LNCAP (cell line): ENCODE measurements around the gene HIVEP3.

ENCODE experiments used
- CTCF ChIP-seq: fragments of 450-650 bp; IDR thresholded peaks from 2 replicates; pipeline ENCODE4 v1.5.1; 2017; ENCODE audit warnings: mild to moderate bottlenecking

HIVEP3 gene

DNA sequence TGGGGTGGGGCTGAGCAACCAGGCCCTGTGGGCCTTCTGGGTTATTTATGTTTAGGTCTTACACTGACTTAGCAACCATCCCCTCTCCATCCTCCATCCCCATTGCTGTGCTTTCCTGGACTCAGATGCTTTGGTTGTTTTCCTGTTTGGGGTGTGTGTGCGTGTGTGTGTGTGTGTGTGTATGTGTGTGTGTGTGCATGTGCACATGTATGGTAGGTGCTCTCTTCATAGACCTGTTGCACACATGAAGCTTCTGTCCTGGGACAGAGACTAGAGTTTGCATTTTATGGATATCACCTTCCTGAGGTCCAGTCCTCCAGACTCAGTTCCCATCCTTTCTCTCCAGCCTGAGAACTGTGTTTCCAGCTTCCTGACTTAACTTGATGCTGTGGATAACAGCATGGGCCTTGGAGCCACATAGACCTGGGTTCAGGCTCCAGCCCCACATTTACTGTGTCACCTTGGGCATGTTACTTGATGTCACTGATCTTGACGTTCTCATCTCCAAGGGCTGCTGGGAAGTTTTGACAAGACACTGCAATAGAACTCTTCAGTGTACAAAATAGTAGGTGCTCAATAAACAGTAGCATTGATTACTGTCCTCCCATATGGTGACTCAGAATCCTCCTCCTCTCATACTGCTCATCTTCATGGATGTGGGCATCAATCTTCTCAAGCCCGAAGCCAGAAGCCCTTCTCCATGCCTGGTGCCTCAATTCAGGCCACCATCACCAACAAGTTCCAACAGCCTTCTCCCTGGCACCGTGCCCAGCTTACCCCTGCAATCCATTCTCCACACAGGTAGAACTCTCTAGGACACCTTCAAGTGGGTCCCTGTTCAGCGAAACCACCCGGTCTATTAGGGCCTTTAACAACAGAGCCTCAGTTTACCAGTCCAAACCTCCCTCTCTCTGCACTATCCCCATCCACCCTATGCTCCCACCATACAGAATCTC, 252.5 kb downstream of the HIVEP3 start:
- TF ChIP-seq CTCF, result no peak

DNA sequence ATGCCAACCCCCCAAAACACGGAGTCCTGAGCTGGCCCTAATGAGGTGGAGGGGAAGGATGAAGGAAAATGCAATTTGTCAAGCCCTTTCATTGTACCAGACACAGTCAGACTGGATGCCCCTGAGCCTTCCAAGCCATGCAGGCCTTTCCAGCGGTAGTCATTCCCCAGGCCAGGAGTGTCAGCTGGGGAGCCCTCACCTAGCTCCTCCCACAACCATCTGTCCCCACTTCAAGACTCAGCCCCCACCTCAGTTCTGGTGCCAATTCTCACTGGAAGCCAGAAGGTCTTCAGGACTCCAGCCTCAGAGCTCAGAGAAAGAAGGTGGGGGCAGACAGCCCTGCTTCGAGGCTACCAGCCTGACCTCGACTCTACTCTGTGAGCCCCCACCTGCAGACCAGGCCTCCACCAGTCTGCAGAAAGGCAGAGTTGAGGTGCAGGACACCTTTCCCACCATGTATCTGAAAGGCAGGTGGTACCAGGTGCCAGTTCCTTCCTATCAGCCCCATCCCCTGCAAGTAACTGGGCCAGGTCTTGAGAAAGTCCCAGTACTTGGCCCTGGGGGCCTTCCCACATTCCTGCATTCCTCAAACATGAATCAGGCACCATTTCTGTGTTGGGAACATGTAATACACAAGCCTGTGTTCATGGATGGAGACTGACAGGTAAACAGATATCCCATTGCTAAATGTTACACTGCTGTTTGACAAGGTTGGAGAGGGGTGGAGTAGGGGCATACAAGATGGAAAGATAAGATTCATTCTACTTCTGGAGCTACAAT, 253.7 kb downstream of the HIVEP3 start:
- no peak for TF ChIP-seq CTCF

DNA sequence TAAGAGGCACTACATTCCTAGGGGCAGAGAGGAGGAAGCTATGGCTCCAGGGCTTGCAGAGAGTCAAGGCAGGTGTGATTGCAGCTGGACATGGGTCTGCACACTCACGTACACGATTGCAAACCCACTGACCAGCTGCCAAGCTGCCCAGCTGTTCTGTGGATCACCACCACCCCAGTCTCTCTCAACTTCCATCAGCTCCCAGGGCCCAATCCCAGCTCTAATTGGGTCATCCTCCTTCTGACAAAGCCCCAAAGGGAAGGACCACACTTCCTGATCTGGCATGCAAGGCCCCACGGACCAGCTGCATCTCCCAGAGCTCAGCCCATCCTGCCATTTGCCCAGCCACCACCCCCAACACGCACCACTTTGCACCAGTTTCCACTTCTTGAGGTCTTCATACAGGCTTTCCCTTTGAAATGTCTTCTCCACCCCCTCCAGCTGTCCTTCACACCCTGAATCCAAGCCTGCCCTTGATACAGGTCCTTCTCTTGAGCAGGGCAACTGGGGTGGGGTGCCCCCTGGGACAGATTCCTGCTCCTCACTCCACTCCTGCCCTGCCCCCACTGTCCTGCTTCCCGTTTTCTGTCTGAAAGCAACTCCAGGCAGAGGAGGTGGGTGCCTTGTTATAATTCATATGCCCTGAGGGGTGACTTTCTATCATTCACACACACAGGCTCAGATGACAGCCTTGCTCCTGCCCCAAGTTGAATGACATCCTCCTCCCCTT, 254.9 kb downstream of the HIVEP3 start:
- no peak for TF ChIP-seq CTCF

- TF ChIP-seq CTCF, result no peak
These were observed 255.8 kb downstream of the HIVEP3 start for GRCh38 chr1:41662765-41663437.

DNA sequence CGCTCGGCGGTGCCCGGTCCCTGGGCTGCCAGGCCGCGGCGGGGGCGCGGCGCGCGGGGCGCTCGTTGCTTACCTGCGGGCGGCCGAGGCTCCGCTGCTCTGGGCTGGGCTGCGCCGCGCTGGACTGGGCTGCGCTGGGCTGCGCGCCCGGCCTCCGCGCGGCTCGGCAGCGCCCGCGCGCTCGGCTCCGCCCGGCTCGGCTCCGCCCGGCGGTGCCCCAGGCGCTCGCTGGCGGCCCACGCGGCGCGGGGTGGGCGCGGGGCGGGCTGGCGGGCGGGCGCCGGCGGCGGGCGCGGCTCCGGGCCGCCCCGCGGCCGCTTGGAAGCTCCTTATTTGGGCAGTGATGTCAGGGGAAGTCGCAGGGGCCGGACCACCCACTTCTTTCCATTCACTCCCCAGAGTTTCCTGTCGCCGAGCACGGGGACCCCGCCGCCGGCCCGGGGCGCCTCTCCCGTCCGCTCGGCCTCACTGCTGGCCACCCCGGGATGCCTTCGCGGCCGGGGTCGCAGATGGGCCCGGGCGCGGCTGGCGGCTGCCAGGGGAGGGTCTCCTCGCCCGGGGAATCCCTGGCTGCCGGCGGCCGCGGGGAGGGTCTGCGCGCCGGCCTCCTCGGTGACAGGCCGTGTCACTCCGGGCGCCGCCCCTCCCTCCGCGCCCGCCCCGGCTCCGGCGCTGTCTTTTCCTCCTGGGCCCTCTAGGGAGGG, 256.5 kb downstream of the HIVEP3 start:
- TF ChIP-seq CTCF, result no peak

- no peak for TF ChIP-seq CTCF
These were observed 257.2 kb downstream of the HIVEP3 start for GRCh38 chr1:41661428-41662060.
